GM12891 (cell line): ENCODE data around the gene FHAD1.
"Not testable (repeated sequence)": the region's sequence is repeated elsewhere in the genome, so short reads cannot be mapped to it uniquely, and the experiment has no call there.

Experiments
- POLR2A ChIP-seq: IDR thresholded peaks from 2 replicates; pipeline ENCODE4 v1.6.1; 2011; ENCODE audit warnings: low read depth, low read length, control low read depth
- POLR2AphosphoS5 ChIP-seq: IDR thresholded peaks from 2 replicates; pipeline ENCODE4 v1.6.1; 2011; ENCODE audit warnings: low read depth, low read length, control low read depth
- TAF1 ChIP-seq: IDR thresholded peaks from 2 replicates; pipeline ENCODE4 v1.6.1; 2011; ENCODE audit warnings: low read depth, low read length, control low read depth

DNA sequence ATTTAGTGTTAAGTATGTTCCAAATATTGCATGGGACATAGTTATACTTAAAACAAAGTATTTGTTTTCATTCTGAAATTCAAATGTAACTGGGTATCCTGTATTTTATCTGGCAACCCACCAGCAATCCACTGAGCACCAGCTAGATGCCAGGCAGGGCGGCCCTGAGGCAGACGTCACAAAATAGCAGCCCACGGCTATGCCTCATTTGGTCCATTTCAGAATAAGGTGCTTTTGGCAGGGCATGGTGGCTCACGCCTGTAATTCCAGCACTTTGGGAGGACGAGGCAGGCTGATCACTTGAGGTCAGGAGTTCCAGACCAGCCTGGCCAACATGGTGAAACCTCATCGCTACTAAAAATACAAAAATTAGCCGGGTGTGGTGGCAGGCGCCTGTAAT, 142.8 kb downstream of the FHAD1 start:
- not testable (repeated sequence) for TF ChIP-seq POLR2A, POLR2AphosphoS5, TAF1
